Subcutaneous adipose tissue (tissue), 4 donors: ENCODE data around the gene RBBP8NL. TPM values are rescaled to one million over a fixed set of nuclear protein-coding genes. Genes with fewer than 3 reads are reported as not detected.

Experiments
- total RNA-seq, 4 donors: library from RNA; depleted of rRNA; stranded (reverse); fragments of >200 nt; gene quantifications; one replicate each; pipeline ENCODE4 v1.1.0, GENCODE V29; 2016
- TF ChIP-seq, protein P1 (sequence below): fragments of 450-650 bp; IDR thresholded peaks from one replicate; pipeline ENCODE4 v1.5.1; 2016; ENCODE audit warnings: low read depth, mild to moderate bottlenecking, control low read depth, antibody characterized with exemption, moderate library complexity

The RBBP8NL gene
- total RNA-seq = not detected

GRCh38 chr20:62427172-62428001 lies at the start of gene RBBP8NL:
Gene RBBP8NL (minus strand): TSS chr20:62427539. CDS start chr20:62419647, 7,892 bp downstream.
- TF ChIP-seq, protein P1, sequence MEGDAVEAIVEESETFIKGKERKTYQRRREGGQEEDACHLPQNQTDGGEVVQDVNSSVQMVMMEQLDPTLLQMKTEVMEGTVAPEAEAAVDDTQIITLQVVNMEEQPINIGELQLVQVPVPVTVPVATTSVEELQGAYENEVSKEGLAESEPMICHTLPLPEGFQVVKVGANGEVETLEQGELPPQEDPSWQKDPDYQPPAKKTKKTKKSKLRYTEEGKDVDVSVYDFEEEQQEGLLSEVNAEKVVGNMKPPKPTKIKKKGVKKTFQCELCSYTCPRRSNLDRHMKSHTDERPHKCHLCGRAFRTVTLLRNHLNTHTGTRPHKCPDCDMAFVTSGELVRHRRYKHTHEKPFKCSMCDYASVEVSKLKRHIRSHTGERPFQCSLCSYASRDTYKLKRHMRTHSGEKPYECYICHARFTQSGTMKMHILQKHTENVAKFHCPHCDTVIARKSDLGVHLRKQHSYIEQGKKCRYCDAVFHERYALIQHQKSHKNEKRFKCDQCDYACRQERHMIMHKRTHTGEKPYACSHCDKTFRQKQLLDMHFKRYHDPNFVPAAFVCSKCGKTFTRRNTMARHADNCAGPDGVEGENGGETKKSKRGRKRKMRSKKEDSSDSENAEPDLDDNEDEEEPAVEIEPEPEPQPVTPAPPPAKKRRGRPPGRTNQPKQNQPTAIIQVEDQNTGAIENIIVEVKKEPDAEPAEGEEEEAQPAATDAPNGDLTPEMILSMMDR = no peak

- TF ChIP-seq, protein P1 = no peak
These were observed 48.9 kb upstream of the RBBP8NL start for GRCh38 chr20:62476056-62476838.

- TF ChIP-seq, protein P1 = no peak
These were observed 48.4 kb upstream of the RBBP8NL start, which contains the start of gene GATA5 for GRCh38 chr20:62475772-62476055. Gene GATA5 (minus strand): TSS chr20:62475995. CDS start chr20:62475521, 474 bp downstream.

DNA sequence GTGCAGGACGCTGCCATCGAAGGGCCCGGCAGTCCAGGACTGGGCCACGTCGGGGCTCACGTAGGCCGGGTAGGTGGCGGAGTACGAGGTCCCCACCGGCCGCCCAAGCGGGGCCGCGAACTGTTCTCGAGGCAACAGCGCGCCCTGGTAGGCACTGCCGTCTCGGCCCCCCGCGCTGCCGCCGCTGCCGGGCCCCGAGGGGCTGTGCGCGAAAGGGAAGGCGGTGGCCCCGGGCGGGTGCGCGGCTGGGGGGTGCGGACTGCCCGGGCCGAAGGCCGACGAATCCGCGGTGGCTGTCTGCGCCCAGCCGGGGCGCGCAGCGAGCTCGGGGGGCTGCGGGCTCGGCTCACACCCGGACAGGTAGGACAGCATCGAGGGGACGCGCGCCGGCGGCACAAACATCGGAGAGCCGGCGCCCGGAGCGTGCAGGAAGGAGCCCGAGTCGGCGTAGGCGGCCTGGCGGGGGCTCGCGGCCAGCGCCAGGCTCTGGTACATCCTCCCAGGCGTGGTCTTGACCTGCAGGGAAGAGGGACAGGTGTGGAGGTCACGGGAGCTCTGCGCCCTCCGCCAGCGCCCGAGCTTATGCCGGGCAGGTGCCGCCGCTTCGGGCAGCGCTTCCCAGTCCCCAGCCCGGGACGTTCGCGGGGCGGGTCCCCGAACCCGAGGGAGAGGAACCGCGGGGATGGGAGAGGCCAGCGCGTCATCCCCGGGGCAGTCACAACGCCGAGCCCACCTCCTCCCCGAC lies 47.9 kb upstream of the RBBP8NL start:
- TF ChIP-seq, protein P1 = no peak

DNA sequence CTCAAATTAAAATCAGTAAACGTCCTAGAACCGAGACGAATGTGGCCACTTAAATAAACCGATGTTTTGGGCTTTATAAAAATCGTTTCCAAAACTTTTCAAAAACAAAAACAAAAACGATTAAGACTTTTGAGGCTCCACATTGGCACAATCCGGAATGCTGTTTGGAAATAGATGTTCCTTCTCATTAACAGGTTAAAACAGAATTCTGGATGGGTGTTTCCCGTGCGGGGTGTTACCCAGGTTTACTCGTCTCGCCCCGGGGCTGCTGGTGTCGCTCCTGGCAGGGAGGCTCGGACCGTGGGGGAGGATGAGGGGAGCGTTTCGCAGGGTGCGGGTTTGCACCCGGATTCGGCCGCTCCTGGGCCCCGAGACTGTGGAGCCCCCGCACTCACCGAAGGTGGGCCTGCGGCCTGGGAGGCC lies 47.3 kb upstream of the RBBP8NL start:
- TF ChIP-seq, protein P1 = no peak

DNA sequence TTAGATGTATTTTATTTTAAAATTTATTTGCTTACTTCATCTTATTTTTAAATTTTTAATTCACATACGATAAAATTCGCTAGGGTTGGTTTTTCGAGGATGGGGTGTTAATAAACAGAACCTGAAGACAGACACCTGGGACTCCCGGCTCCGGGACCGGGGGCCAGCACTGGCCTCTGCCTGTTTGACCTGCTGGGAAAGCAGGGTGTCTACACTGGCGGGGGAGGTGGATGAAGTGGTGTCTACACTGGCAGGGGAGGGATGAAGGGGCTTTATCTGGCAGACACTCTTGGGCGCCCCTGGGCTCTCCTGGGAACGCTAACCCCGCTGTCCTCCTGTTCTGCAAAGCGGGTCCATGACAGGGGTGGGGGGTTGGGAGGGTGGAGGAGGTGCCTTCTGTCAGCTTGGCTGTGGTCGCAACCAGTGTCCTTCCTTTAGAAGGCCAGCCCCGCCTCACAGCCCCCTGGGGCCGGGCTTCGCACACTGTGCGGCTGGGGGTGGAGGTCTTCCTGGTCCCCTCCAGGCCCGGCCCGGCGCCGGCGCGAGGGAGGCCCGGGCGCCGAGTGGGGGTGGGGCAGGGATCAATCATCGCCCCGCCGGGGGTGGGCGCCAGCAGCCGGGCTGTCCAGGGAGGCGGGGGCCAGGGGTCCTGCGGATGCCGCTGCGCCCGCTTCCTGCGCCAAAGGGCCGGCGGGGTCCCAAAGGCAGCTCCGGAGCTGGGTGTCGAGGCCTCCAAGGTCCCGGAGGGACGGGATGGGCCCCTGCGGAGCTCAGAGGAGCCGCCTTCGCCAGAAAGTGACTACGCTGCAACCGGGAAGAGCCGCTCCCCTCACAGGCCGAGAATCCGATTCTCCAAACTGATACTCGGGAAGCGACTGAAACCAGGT lies 46.6 kb upstream of the RBBP8NL start:
- TF ChIP-seq, protein P1 = no peak
